ENCODE measurements around the gene UTS2R.

Gene UTS2R

DNA sequence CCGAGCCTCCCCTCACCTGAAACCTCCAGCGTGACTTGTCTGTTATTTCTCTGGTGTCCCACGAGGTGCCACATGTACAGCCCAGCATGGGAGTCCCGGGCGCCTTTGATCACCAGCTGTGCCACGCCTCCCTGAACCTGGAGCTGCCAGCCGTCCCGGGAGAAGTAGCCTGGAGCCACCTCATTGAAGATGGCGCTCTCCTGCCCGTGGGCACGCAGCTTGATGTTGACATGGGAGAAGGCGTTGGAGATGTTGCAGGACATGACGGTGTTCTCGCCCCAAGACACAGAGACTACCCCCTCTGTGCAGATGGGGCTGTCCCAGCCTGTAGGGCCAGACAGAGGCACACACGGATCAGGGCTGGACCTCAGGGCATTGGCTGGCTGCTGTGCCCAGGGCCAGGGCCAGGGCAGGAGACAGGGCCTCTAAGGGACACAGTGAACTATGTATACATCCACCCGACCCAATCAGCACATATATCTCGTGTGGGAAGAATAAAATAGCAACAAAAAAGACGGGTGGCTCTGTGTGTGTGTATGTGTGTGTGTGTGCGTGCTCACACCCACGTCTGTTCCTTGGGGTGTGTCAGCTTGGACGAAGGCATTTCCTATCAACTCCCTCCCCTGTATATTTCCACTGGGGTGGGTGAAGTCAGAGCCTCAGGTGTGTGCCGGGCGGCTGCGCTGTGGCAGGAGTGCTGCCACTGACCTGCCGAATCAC is 46.8 kb upstream of the UTS2R start:
- no peak overlapping the region for H3K27ac ChIP-seq
- DNase-seq = no peak
- H3K9me3 ChIP-seq = no peaks in the 10 kb centered on the region
- no peak overlapping the region for H3K4me3 ChIP-seq
- TF ChIP-seq, protein P1, sequence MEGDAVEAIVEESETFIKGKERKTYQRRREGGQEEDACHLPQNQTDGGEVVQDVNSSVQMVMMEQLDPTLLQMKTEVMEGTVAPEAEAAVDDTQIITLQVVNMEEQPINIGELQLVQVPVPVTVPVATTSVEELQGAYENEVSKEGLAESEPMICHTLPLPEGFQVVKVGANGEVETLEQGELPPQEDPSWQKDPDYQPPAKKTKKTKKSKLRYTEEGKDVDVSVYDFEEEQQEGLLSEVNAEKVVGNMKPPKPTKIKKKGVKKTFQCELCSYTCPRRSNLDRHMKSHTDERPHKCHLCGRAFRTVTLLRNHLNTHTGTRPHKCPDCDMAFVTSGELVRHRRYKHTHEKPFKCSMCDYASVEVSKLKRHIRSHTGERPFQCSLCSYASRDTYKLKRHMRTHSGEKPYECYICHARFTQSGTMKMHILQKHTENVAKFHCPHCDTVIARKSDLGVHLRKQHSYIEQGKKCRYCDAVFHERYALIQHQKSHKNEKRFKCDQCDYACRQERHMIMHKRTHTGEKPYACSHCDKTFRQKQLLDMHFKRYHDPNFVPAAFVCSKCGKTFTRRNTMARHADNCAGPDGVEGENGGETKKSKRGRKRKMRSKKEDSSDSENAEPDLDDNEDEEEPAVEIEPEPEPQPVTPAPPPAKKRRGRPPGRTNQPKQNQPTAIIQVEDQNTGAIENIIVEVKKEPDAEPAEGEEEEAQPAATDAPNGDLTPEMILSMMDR (IDR thresholded peaks at IDR 0.05) = no peak
- H3K4me1 ChIP-seq = peaks cover 0 to 10% (median 5%) of the 10 kb centered on the region in 4 donors
- intact Hi-C loops (cut with DNase I; ENCODE audit: low total_unique reads) = no loop called here
- H3K36me3 ChIP-seq = no peaks in the 10 kb centered on the region
- peaks cover 0 to 88% of the 10 kb centered on the region in 2 donors for H3K27me3 ChIP-seq

DNA sequence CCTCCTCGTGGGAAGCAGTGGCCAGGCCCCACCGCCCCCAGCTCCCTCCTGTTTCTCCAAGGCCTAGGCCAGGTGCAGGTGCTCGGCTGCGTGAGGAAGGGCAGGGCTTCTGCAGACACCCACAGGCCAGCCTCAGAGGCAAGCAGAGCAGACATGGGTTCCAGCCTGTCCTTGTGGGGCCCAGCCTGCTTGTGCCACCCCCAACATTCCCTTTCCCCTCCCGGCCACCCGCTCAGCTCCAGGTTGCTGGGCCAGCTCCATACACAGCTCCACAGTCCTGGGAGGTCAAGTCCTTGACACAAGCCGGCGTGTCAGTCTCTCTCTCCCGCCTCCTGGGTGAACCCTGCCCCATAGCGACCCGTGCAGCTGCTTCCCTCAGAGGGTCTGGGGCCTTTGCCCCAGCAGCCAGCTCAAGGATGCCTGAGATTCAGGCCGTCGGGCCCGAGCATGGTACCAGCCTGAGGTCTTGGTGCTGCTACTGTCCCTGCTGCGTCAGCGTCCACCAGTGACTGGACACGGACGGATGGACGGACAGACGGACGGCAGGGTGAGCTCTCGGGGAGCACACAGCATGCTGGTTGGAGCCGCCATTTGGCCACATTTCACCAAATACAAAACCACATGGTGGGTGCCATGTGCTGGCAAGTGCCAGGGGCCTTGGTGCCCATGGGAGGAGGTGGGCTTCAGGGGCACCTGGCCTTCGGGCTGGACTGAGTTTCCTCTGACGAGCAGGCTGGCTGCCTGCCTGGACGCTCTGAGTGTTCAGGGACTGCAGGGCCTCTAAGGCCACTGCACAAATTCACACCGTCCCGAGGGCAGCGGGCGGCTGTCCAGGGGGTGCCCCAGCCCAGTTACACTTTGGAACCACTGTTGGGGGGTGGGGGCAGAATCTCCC is 46.0 kb upstream of the UTS2R start:
- Histone ChIP-seq H3K27ac (no peak overlapping the region), H3K27me3 (peaks cover 0 to 90% of the 10 kb centered on the region in 2 donors), H3K9me3 (no peaks in the 10 kb centered on the region), H3K36me3 (no peaks in the 10 kb centered on the region), H3K4me1 (peaks cover 0 to 16% (median 10%) of the 10 kb centered on the region in 4 donors), H3K4me3 (no peak overlapping the region)
- no peak for DNase-seq
- intact Hi-C loops (cut with DNase I; ENCODE audit: low total_unique reads) = no loop called here
- TF ChIP-seq, protein P1 (IDR thresholded peaks at IDR 0.05) = no peak

DNA sequence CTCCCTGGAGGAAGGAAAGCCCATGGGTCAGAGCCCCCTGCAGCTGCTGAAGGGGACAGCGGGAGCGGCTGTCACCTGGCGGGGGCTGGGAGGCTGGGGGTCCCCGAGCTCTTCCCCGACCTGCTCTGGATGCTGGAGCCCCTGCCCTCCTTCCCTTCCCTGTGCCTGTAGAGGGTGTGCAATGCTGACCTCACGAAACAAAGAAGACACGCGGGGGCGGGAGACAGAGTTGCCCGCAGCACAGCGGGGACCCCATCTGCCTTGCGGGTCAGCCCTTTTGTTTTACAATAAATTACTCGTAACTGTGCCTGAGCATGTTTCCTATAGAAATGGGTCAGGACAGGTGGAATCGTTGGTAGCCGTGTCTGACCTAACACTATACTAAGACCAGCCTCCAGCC is 44.3 kb upstream of the UTS2R start:
- H3K36me3 ChIP-seq = no peaks in the 10 kb centered on the region

DNA sequence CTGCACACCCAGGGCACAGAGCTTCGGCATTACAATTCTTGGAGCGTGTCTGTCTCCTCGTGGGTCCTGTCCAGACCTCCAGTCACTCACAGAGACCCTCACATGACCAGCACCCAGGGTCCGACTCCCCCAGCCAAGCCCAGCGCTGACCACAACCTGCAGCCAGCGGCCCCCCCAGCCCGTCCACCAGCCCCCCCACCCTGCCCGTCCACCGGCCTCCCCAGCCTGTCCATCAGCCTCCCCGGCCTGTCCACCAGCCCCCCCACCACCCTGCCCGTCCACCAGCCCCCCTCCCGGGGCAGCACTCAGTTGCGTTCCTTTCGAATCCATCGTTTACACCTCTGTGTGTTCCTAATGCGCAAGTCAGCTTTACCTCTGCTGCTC is 43.8 kb upstream of the UTS2R start:
- Histone ChIP-seq H3K27me3 (peaks cover 0 to 88% of the 10 kb centered on the region in 2 donors), H3K4me3 (no peak overlapping the region), H3K27ac (no peak overlapping the region), H3K36me3 (no peaks in the 10 kb centered on the region), H3K4me1 (peaks cover 0 to 15% (median 8%) of the 10 kb centered on the region in 4 donors), H3K9me3 (no peaks in the 10 kb centered on the region)
- TF ChIP-seq, protein P1 (IDR thresholded peaks at IDR 0.05) = no peak
- DNase-seq = no peak
- intact Hi-C loops (cut with DNase I; ENCODE audit: low total_unique reads) = no loop called here

More for the DNA sequence above, 44.3 kb upstream of the UTS2R start:
- no peak for DNase-seq
- intact Hi-C loops (cut with DNase I; ENCODE audit: low total_unique reads) = no loop called here
- Histone ChIP-seq H3K9me3 (no peaks in the 10 kb centered on the region), H3K27ac (no peak overlapping the region), H3K4me1 (peaks cover 0 to 11% (median 6%) of the 10 kb centered on the region in 4 donors), H3K4me3 (no peak overlapping the region), H3K27me3 (peaks cover 0 to 88% of the 10 kb centered on the region in 2 donors)
- TF ChIP-seq, protein P1 (IDR thresholded peaks at IDR 0.05) = no peak

DNA sequence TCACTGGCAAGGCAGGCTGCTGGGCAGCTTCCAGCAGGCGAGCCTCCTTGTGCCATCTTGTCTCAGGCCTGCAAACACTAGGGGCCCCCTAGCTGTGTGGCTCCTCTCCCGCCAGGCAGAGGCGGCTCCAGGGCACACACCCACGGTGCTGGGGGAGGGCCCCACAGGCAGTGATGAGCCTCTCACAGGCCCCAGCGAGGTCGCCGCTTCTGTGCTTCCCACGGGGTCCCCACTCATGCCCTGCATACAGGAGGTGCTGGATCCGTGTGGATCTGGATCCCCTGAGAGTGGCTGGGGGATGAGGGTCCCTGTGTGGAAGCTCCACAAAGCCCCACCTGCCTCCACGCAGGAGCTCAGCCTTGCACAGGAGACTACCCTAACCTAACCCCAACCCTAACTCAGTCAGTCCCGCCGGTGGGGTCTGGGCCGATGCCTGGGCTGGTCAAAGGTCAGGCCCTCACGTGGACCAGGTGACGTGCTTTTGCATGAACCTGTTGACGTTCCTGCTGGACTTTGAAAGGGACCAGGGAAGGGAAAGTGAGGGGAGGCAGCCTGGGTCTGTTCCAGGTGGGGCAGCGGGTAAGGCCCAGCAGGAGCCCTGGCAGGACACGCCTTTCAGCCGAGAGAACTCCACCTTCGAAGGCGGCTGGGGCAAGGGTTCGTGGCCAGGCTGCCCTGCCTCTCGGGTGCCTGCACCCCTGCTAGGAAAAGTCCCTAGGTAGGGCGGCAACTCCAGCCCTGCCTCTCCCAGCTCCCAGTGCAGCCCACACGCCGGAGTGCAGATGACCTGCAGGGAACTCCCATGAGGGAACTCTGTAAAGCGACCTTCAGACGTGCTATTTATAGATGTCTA is 43.2 kb upstream of the UTS2R start:
- TF ChIP-seq, protein P1 (IDR thresholded peaks at IDR 0.05) = no peak
- Histone ChIP-seq H3K27me3 (peaks cover 0 to 88% of the 10 kb centered on the region in 2 donors), H3K4me3 (no peak overlapping the region), H3K9me3 (no peaks in the 10 kb centered on the region), H3K4me1 (peaks cover 0 to 21% (median 14%) of the 10 kb centered on the region in 4 donors), H3K36me3 (no peaks in the 10 kb centered on the region), H3K27ac (no peak overlapping the region)
- intact Hi-C loops (cut with DNase I; ENCODE audit: low total_unique reads) = no loop called here
- no peak for DNase-seq
